T-helper 2 cell (primary cell): ENCODE measurements around the gene CACNA1E.

ENCODE experiments used
- DNase-seq, 5 experiments: peaks; one replicate each; pipeline versions ENCODE4 v3.0.0 to v3.0.0-alpha.2; 2012 to 2022

The CACNA1E gene

GRCh38 chr1:181637998-181638397 is 154.7 kb downstream of the CACNA1E start:
- DNase-seq, result no peak

- DNase-seq, result no peak
These were observed 157.6 kb downstream of the CACNA1E start for GRCh38 chr1:181640956-181641355.

GRCh38 chr1:181643631-181644030 is 160.3 kb downstream of the CACNA1E start:
- DNase-seq, result no peak

GRCh38 chr1:181645171-181645570 is 161.9 kb downstream of the CACNA1E start:
- DNase-seq, result no peak

GRCh38 chr1:181646710-181647109 is 163.4 kb downstream of the CACNA1E start:
- DNase-seq, result no peak

GRCh38 chr1:181647314-181648035 is 164.2 kb downstream of the CACNA1E start:
- no peak for DNase-seq

GRCh38 chr1:181651276-181651675 is 168.0 kb downstream of the CACNA1E start:
- no peak for DNase-seq

- DNase-seq, result no peak
These were observed 172.4 kb downstream of the CACNA1E start for GRCh38 chr1:181655756-181656155.

- DNase-seq, result no peak
These were observed 173.2 kb downstream of the CACNA1E start for GRCh38 chr1:181656491-181656890.

- no peak for DNase-seq
These were observed 175.3 kb downstream of the CACNA1E start for GRCh38 chr1:181658581-181658980.

GRCh38 chr1:181659321-181659957 is 176.1 kb downstream of the CACNA1E start:
- no peak for DNase-seq

- no peak for DNase-seq
These were observed 177.3 kb downstream of the CACNA1E start for GRCh38 chr1:181660621-181661020.

- DNase-seq, result no peak
These were observed 178.3 kb downstream of the CACNA1E start for GRCh38 chr1:181661569-181661968.

GRCh38 chr1:181662606-181663005 is 179.3 kb downstream of the CACNA1E start:
- DNase-seq, result no peak

GRCh38 chr1:181664543-181664942 is 181.2 kb downstream of the CACNA1E start:
- DNase-seq, result no peak

- DNase-seq, result no peak
These were observed 185.9 kb downstream of the CACNA1E start for GRCh38 chr1:181669246-181669645.

- no peak for DNase-seq
These were observed 191.3 kb downstream of the CACNA1E start for GRCh38 chr1:181674617-181675016.

- no peak for DNase-seq
These were observed 192.0 kb downstream of the CACNA1E start for GRCh38 chr1:181675091-181675917.

GRCh38 chr1:181675918-181676190 is 192.5 kb downstream of the CACNA1E start:
- no peak for DNase-seq

- peak in 1 of 5 experiments; percentile 10 for DNase-seq
These were observed 193.0 kb downstream of the CACNA1E start for GRCh38 chr1:181676269-181676668.

- DNase-seq, result no peak
These were observed 197.0 kb downstream of the CACNA1E start for GRCh38 chr1:181680332-181680731.

GRCh38 chr1:181680871-181681270 is 197.6 kb downstream of the CACNA1E start:
- no peak for DNase-seq

GRCh38 chr1:181685211-181685610 is 201.9 kb downstream of the CACNA1E start:
- no peak for DNase-seq

GRCh38 chr1:181701891-181702290 is 218.6 kb downstream of the CACNA1E start:
- no peak for DNase-seq
